ENCODE results near the gene GRHL3.

Gene GRHL3

GRCh38 chr1:24366707-24367106 is 47.5 kb downstream of the GRHL3 start:
- H3K4me1 ChIP-seq, result no peaks in the 10 kb centered on the region; the same call in 1 of the 2 replicates
- H3K36me3 ChIP-seq (replicated peaks), result no peaks in the 10 kb centered on the region

DNA sequence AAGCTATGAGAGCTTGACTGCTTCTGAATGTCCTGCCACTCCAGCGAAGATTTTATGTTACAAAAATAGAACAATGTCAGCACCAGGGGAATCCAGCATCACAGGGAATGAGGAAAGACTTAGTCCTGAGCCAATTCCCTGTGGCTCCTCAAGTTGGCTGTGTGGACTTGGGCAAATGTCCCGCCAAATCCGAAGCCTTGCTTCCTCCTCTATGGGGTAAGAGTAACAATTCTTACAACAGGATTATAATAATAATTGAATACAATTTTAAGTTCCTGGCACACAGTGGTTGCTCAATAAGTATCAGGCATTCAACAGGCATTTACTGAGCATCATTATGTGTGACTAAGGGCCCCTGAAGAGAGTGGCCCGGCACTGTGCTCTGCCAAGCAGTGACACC is 50.0 kb downstream of the GRHL3 start:
- in situ Hi-C loops (cut with MboI; ENCODE audit: low sequenced_read_pairs), result no loop called here
- DNase-seq (ENCODE audit: low spot score in 2 of 2), result no peak

More at GRCh38 chr1:24366707-24367106, 47.5 kb downstream of the GRHL3 start:
- in situ Hi-C loops (cut with MboI; ENCODE audit: low sequenced_read_pairs), result no loop called here
- no peaks in the 10 kb centered on the region for H3K27me3 ChIP-seq (ENCODE audit: low read depth)
- H3K4me3 ChIP-seq, result no peak overlapping the region
- no peaks in the 10 kb centered on the region for H3K9me3 ChIP-seq
- no peak for DNase-seq (ENCODE audit: low spot score in 2 of 2)

DNA sequence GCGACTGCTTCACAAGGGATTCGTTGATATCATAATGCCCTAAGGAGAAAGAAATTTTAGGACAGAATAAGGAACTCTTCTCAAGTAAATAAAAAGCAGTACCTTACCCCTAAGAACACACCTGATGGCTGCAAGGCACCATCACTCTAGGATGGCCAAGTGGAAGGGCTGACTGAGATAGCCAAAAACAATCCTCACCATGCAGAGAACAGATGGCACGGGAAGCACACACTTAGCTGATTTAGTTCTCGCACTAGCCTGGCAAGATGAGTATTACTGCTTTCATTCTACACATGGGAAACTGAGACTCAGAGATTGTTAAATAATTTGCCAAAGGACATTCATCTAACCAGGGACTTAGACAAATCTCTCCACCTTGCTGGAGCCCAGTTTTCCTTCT is 50.6 kb downstream of the GRHL3 start:
- in situ Hi-C loops (cut with MboI; ENCODE audit: low sequenced_read_pairs), result no loop called here
- H3K27me3 ChIP-seq (ENCODE audit: low read depth), result no peaks in the 10 kb centered on the region

More for the DNA sequence above, 50.0 kb downstream of the GRHL3 start:
- Histone ChIP-seq H3K27me3 (ENCODE audit: low read depth) (no peaks in the 10 kb centered on the region), H3K4me3 (no peak overlapping the region), H3K4me1 (no peaks in the 10 kb centered on the region; the same call in 1 of the 2 replicates), H3K36me3 (replicated peaks) (no peaks in the 10 kb centered on the region), H3K9me3 (no peaks in the 10 kb centered on the region)

GRCh38 chr1:24373044-24373443 is 53.9 kb downstream of the GRHL3 start:
- H3K27me3 ChIP-seq (ENCODE audit: low read depth), result no peaks in the 10 kb centered on the region
- DNase-seq (ENCODE audit: low spot score in 2 of 2), result no peak
- in situ Hi-C loops (cut with MboI; ENCODE audit: low sequenced_read_pairs), result no loop called here

More for the DNA sequence above, 50.6 kb downstream of the GRHL3 start:
- Histone ChIP-seq H3K9me3 (no peaks in the 10 kb centered on the region), H3K4me1 (no peaks in the 10 kb centered on the region; the same call in 1 of the 2 replicates), H3K36me3 (replicated peaks) (no peaks in the 10 kb centered on the region), H3K4me3 (no peak overlapping the region)
- DNase-seq (ENCODE audit: low spot score in 2 of 2), result no peak

GRCh38 chr1:24373710-24374109 is 54.6 kb downstream of the GRHL3 start:
- no peak for DNase-seq (ENCODE audit: low spot score in 2 of 2)
- Histone ChIP-seq H3K4me1 (0 out of 2 replicates have a peak, but pooled peaks cover 2% of the 10 kb centered on the region), H3K9me3 (no peaks in the 10 kb centered on the region), H3K4me3 (no peak overlapping the region), H3K36me3 (replicated peaks) (no peaks in the 10 kb centered on the region), H3K27me3 (ENCODE audit: low read depth) (no peaks in the 10 kb centered on the region)
- in situ Hi-C loops (cut with MboI; ENCODE audit: low sequenced_read_pairs), result no loop called here

More at GRCh38 chr1:24373044-24373443, 53.9 kb downstream of the GRHL3 start:
- Histone ChIP-seq H3K4me3 (no peak overlapping the region), H3K9me3 (no peaks in the 10 kb centered on the region), H3K36me3 (replicated peaks) (no peaks in the 10 kb centered on the region), H3K4me1 (0 out of 2 replicates have a peak, but pooled peaks cover 2% of the 10 kb centered on the region)

DNA sequence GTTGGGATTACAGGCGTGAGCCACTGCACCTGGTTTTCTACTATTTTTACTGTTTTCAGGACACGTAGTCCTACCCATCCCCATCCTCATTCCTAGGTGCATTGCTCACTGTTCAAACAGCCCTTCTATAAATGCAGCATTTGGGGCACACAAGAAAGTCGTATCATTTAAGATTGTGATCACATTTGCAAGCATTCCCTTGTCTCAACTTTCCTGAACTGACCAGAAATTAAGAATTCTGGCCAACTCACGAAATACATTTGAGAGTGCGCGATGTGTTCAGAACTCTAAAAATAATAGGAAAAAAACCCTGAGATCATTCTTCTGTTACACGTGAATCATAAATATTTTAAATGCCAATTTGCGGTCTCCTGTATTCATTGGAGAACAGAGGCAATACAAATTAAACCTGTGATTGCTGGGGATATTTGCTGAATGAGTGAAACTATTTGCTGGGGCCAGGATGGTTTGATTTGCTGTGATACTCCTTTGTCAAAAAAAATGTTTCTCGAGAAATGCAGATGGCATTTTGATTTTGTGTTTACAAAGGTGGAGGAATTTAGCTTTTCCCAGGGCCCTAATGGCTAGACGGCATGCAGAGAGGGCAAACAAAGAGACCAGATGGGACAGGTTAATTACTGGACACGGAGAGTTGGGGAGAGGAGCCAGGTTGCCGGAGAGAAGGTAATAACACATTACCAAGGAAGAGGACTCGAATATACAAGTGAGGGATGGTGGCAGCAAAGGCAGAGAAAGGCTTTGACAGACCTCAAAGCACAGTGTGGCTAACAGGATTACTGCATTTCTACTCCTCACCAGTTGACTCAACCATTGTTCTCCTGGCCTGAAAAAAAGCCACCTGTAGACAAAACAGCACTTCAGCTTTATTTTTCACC is 56.0 kb downstream of the GRHL3 start:
- H3K4me3 ChIP-seq, result no peak overlapping the region

DNA sequence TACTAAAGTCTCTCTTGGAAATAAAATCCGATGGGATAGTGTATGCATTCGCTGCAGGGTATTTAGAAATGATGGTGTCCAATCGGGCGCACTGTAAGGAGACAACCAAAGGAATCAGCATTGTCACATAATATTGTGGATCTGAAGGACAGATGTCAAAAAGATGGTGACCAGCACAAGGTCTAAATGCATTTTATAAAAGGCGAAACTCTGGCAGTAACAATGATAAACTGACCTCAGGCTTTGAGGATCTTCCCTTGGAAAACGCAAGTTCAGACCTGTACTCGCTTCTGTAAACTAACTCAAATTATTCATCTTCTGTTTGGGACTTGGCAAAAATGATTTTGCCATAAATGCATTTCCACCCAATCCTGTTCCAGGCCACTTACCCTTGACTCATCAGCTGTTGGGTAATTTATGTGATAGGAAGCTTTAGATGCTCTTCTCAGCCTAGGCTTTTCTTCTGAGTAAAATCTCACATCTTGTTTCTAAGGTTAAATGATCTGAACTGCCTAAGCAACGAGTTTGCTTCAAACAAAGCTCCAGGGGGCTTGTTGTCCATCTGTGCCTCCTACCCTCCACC is 60.7 kb downstream of the GRHL3 start:
- Histone ChIP-seq H3K9me3 (no peaks in the 10 kb centered on the region), H3K36me3 (replicated peaks) (peaks cover 5% of the 10 kb centered on the region), H3K27me3 (ENCODE audit: low read depth) (no peaks in the 10 kb centered on the region), H3K4me1 (0 out of 2 replicates have a peak, but pooled peaks cover 2% of the 10 kb centered on the region), H3K4me3 (no peak overlapping the region)
- in situ Hi-C loops (cut with MboI; ENCODE audit: low sequenced_read_pairs), result no loop called here
- DNase-seq (ENCODE audit: low spot score in 2 of 2), result no peak

More for the DNA sequence above, 56.0 kb downstream of the GRHL3 start:
- peaks cover 5% of the 10 kb centered on the region; the same call in 1 of the 2 replicates for H3K36me3 ChIP-seq (replicated peaks)
- 0 out of 2 replicates have a peak, but pooled peaks cover 2% of the 10 kb centered on the region for H3K4me1 ChIP-seq
- no peak for DNase-seq (ENCODE audit: low spot score in 2 of 2)
- no peaks in the 10 kb centered on the region for H3K27me3 ChIP-seq (ENCODE audit: low read depth)
- in situ Hi-C loops (cut with MboI; ENCODE audit: low sequenced_read_pairs), result no loop called here
- no peaks in the 10 kb centered on the region for H3K9me3 ChIP-seq

- Histone ChIP-seq H3K4me1 (no peaks in the 10 kb centered on the region), H3K4me3 (no peak overlapping the region), H3K27me3 (ENCODE audit: low read depth) (no peaks in the 10 kb centered on the region), H3K36me3 (replicated peaks) (peaks cover 5% of the 10 kb centered on the region), H3K9me3 (no peaks in the 10 kb centered on the region)
- no peak for DNase-seq (ENCODE audit: low spot score in 2 of 2)
- in situ Hi-C loops (cut with MboI; ENCODE audit: low sequenced_read_pairs), result no loop called here
These were observed 61.4 kb downstream of the GRHL3 start for GRCh38 chr1:24380508-24380907.

DNA sequence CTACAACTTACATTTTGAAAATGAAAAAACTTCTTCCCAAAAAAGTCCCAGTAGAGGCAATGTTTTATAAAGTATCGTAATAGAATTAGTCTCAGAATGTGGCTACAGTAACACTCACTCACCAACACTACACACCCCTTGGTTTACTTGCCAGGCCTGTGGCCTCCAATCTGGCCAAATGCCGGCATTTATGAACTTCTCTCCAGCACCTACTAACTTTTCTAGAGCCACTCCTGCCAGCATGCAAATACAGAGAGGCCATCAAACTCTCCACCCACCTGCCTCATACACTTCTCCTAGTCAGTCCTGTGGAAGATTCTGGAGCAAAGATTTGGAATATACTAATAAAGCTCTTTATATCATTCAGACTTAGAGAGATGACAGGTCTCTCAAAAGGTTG is 62.1 kb downstream of the GRHL3 start:
- no peaks in the 10 kb centered on the region for H3K27me3 ChIP-seq (ENCODE audit: low read depth)
- H3K4me1 ChIP-seq, result no peaks in the 10 kb centered on the region
- no peak overlapping the region for H3K4me3 ChIP-seq
- H3K9me3 ChIP-seq, result no peaks in the 10 kb centered on the region
- H3K36me3 ChIP-seq (replicated peaks), result peaks cover 5% of the 10 kb centered on the region
- in situ Hi-C loops (cut with MboI; ENCODE audit: low sequenced_read_pairs), result no loop called here
- DNase-seq (ENCODE audit: low spot score in 2 of 2), result no peak

DNA sequence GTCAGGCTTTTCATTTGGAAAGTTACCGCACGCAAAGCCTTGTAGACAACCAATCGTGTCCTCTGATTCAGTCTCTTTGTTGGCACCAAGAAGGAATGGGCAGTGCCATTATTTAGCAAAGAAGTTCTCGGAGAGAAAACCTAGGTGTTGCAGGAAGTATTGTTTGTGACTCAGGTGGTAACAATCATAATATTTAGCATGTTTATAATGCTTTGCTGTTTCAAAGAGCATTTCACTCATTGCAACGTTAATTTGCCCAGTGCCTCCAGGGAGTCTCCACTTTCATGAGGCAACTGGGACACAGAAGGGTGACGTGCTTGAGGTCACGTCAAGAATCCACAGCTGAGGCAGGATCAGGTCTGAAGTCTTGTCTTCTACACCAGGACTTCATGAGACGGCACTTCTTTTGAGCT is 63.0 kb downstream of the GRHL3 start:
- no peaks in the 10 kb centered on the region for H3K9me3 ChIP-seq
- H3K27me3 ChIP-seq (ENCODE audit: low read depth), result no peaks in the 10 kb centered on the region
- H3K36me3 ChIP-seq (replicated peaks), result peaks cover 5% of the 10 kb centered on the region
- no peak overlapping the region for H3K4me3 ChIP-seq
- in situ Hi-C loops (cut with MboI; ENCODE audit: low sequenced_read_pairs), result no loop called here
- no peaks in the 10 kb centered on the region for H3K4me1 ChIP-seq
- no peak for DNase-seq (ENCODE audit: low spot score in 2 of 2)

- in situ Hi-C loops (cut with MboI; ENCODE audit: low sequenced_read_pairs), result no loop called here
- H3K4me3 ChIP-seq, result no peak overlapping the region
- no peaks in the 10 kb centered on the region for H3K9me3 ChIP-seq
These were observed 64.3 kb downstream of the GRHL3 start for GRCh38 chr1:24383381-24383940.

GRCh38 chr1:24384251-24385090 is 65.3 kb downstream of the GRHL3 start:
- no peak for DNase-seq (ENCODE audit: low spot score in 2 of 2)
- in situ Hi-C loops (cut with MboI; ENCODE audit: low sequenced_read_pairs), result no loop called here
- Histone ChIP-seq H3K9me3 (no peaks in the 10 kb centered on the region), H3K27me3 (ENCODE audit: low read depth) (no peaks in the 10 kb centered on the region), H3K36me3 (replicated peaks) (peaks cover 2% of the 10 kb centered on the region), H3K4me3 (no peak overlapping the region), H3K4me1 (peaks cover 3% of the 10 kb centered on the region; the same call in 1 of the 2 replicates)

More at GRCh38 chr1:24383381-24383940, 64.3 kb downstream of the GRHL3 start:
- H3K4me1 ChIP-seq, result no peaks in the 10 kb centered on the region
- no peaks in the 10 kb centered on the region for H3K27me3 ChIP-seq (ENCODE audit: low read depth)
- no peak for DNase-seq (ENCODE audit: low spot score in 2 of 2)
- H3K36me3 ChIP-seq (replicated peaks), result peaks cover 5% of the 10 kb centered on the region

All from HAP-1 (cell line).